Astrocyte (in vitro differentiated cells and primary cell): ENCODE results near the gene ZIC3.

ENCODE experiments used
- CTCF ChIP-seq: IDR thresholded peaks from 2 replicates; pipeline ENCODE4 v1.5.1; 2011; ENCODE audit warnings: low read depth, mild to moderate bottlenecking, inconsistent platforms, low read length, moderate library complexity; ENCODE audit not compliant: insufficient read depth
- EZH2 ChIP-seq: IDR thresholded peaks from 2 replicates; pipeline ENCODE4 v1.6.1; 2012; ENCODE audit warnings: mild to moderate bottlenecking, low read length, inconsistent platforms; ENCODE audit not compliant: insufficient read depth

DNA sequence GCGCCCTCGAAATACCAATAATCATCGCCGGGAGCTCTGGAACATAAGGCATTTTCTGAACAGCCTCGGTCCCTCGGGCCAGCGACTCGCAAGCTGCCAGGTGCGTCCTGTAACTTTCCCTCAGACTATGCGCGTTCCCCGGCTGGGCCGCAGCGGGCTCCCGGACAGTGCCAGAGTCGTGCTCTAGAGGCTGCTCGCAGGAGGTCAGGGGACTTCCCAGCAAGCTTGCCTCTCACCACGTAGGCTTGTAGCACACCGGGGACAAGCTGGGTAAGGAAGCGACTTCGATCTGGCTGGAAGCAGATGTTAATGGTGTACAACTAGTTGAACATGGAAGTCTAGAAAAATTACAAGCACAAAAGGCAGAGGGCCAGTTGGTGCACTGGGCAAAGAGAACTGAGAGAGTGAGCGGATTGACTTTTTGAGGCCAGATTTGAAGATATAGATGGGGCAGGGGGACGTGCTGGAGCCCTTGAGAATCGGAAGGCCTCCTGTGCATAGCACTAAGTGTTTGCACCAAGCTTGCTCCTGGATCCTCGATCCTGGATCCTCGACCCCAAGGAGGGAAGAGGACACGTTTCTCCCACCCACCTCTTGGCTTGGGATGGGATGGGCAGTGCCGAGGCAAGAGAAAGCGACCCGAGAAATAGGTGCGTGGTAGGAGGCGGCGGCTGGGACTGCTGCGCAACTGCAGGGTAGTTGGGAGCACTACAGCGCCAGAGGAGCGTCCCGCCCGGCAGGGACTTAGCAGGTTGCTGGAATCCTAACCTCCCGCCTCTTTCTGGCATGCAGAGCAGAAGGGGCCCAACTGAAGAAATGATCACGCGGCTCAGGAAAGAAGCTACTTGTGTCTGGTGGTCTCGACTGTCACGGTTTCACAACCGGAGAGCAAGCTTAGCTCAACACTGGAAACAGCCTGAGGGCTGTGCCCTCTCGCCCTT, 19.9 kb upstream of the ZIC3 start:
- TF ChIP-seq CTCF (no peak), EZH2 (no peak)
